H9 (cell line): ENCODE data around the gene MUC4. TPM values are rescaled to one million over a fixed set of nuclear protein-coding genes. Genes with fewer than 3 reads are reported as not detected.
A peak's percentile ranks its signal among the peaks of the same experiment; 100 is the strongest.

Experiments used
- DNase-seq: peaks from one replicate; pipeline ENCODE4 v3.0.0-alpha.2; 2017
- H2AFZ ChIP-seq: one replicate; pipeline ENCODE4 v1.6.1; 2013; ENCODE audit warnings: mild to moderate bottlenecking, low read length, control low read depth, moderate library complexity
- H2AK5ac ChIP-seq: 2 replicates; pipeline ENCODE4 v1.6.1; 2013; ENCODE audit warnings: low read length, control low read depth, mixed read lengths; ENCODE audit not compliant: insufficient read length
- H2BK120ac ChIP-seq: one replicate; pipeline ENCODE4 v1.6.1; 2013; ENCODE audit warnings: low read depth, mild to moderate bottlenecking, low read length, control low read depth, inconsistent platforms; ENCODE audit not compliant: poor library complexity, severe bottlenecking
- H2BK12ac ChIP-seq: 2 replicates; pipeline ENCODE4 v1.6.1; 2013; ENCODE audit warnings: low read length, control low read depth, mixed read lengths, low read depth; ENCODE audit not compliant: insufficient read length
- H2BK15ac ChIP-seq: 2 replicates; pipeline ENCODE4 v1.6.1; 2013; ENCODE audit warnings: low read depth, low read length, control low read depth
- H2BK20ac ChIP-seq: one replicate; pipeline ENCODE4 v1.6.1; 2013; ENCODE audit warnings: low read depth, mild to moderate bottlenecking, low read length, control low read depth, inconsistent platforms; ENCODE audit not compliant: poor library complexity, severe bottlenecking
- H2BK5ac ChIP-seq: 2 replicates; pipeline ENCODE4 v1.6.1; 2013; ENCODE audit warnings: low read length, control low read depth, mixed read lengths; ENCODE audit not compliant: insufficient read length
- H3K14ac ChIP-seq: 2 replicates; pipeline ENCODE4 v1.6.1; 2013; ENCODE audit warnings: low read length, control low read depth; ENCODE audit not compliant: insufficient read depth
- H3K18ac ChIP-seq: 2 replicates; pipeline ENCODE4 v1.6.1; 2013; ENCODE audit warnings: low read depth, mild to moderate bottlenecking, mixed read lengths, low read length, control low read depth; ENCODE audit not compliant: insufficient read length
- H3K23ac ChIP-seq: 2 replicates; pipeline ENCODE4 v1.6.1; 2013; ENCODE audit warnings: low read length, control low read depth, mixed read lengths, low read depth; ENCODE audit not compliant: insufficient read length
- H3K23me2 ChIP-seq: 2 replicates; pipeline ENCODE4 v1.6.1; 2013; ENCODE audit warnings: low read depth, mild to moderate bottlenecking, mixed read lengths, low read length, control low read depth; ENCODE audit not compliant: insufficient read length, poor library complexity, severe bottlenecking
- H3K27ac ChIP-seq: 2 replicates; pipeline ENCODE4 v1.5.1; 2013; ENCODE audit warnings: low read length, control low read depth, mixed read lengths, low read depth; ENCODE audit not compliant: insufficient read length
- H3K27me3 ChIP-seq: 2 replicates; pipeline ENCODE4 v1.6.1; 2013; ENCODE audit warnings: low read length, control low read depth, inconsistent platforms; ENCODE audit not compliant: insufficient read depth
- H3K4ac ChIP-seq: 2 replicates; pipeline ENCODE4 v1.6.1; 2013; ENCODE audit warnings: low read depth, mild to moderate bottlenecking, control low read depth, inconsistent platforms, low read length, moderate library complexity
- H3K4me1 ChIP-seq: 2 replicates; pipeline ENCODE4 v1.6.1; 2013; ENCODE audit warnings: low read length, control low read depth, inconsistent platforms; ENCODE audit not compliant: insufficient read depth
- H3K4me2 ChIP-seq: 2 replicates; pipeline ENCODE4 v1.6.1; 2013; ENCODE audit warnings: low read length, control low read depth, mixed read lengths; ENCODE audit not compliant: insufficient read length, insufficient read depth
- H3K56ac ChIP-seq: 2 replicates; pipeline ENCODE4 v1.6.1; 2013; ENCODE audit warnings: low read depth, mild to moderate bottlenecking, mixed read lengths, low read length, control low read depth; ENCODE audit not compliant: insufficient read length
- H3K79me1 ChIP-seq: 2 replicates; pipeline ENCODE4 v1.6.1; 2013; ENCODE audit warnings: low read depth, mild to moderate bottlenecking, moderate library complexity, low read length, control low read depth, inconsistent platforms; ENCODE audit not compliant: insufficient read depth, poor library complexity, severe bottlenecking
- H3K79me2 ChIP-seq: 2 replicates; pipeline ENCODE4 v1.6.1; 2013; ENCODE audit warnings: low read length, control low read depth, inconsistent platforms; ENCODE audit not compliant: insufficient read depth
- H3K9ac ChIP-seq: 2 replicates; pipeline ENCODE4 v1.6.1; 2013; ENCODE audit warnings: low read length, control low read depth, mixed read lengths; ENCODE audit not compliant: insufficient read length; ENCODE audit errors: extremely low read depth
- H3K9me3 ChIP-seq: one replicate; pipeline ENCODE4 v1.6.1; 2013; ENCODE audit warnings: low read depth, low read length, inconsistent platforms; ENCODE audit not compliant: control insufficient read depth
- H3T11ph ChIP-seq: one replicate; pipeline ENCODE4 v1.6.1; 2013; ENCODE audit warnings: mild to moderate bottlenecking, low read length, control low read depth, inconsistent platforms
- H4K20me1 ChIP-seq: one replicate; pipeline ENCODE4 v1.6.1; 2013; ENCODE audit not compliant: control insufficient read depth, insufficient read length, insufficient read depth
- H4K5ac ChIP-seq: 2 replicates; pipeline ENCODE4 v1.6.1; 2013; ENCODE audit warnings: low read depth, mild to moderate bottlenecking, mixed read lengths, low read length, control low read depth; ENCODE audit not compliant: insufficient read length
- H4K8ac ChIP-seq: replicated peaks from 2 replicates; pipeline ENCODE4 v1.6.1; 2013; ENCODE audit warnings: low read length, control low read depth, mixed read lengths, low read depth; ENCODE audit not compliant: insufficient read length
- H4K91ac ChIP-seq: 2 replicates; pipeline ENCODE4 v1.6.1; 2013; ENCODE audit warnings: low read depth, mild to moderate bottlenecking, moderate library complexity, mixed read lengths, low read length, control low read depth; ENCODE audit not compliant: insufficient read length
- H3K27ac Mint-ChIP-seq, 3 experiments: 2 replicates in 2 of 3; 3 replicates in 1 of 3; pipeline ENCODE4 v1.8.0; 2020 to 2021; ENCODE audit warnings: mixed read lengths in 3 of 3, mild to moderate bottlenecking in 1 of 3, moderate library complexity in 1 of 3
- H3K27me3 Mint-ChIP-seq: 2 replicates; pipeline ENCODE4 v1.8.0; 2021; ENCODE audit warnings: low read depth, mild to moderate bottlenecking, moderate library complexity, mixed read lengths
- H3K36me3 Mint-ChIP-seq, 3 experiments: 2 replicates in 2 of 3; 3 replicates in 1 of 3; pipeline ENCODE4 v1.8.0; 2020 to 2021; ENCODE audit warnings: low read depth in 3 of 3, mixed read lengths in 3 of 3; ENCODE audit not compliant: insufficient read depth in 1 of 3
- H3K4me1 Mint-ChIP-seq, 2 experiments: 2 replicates each; pipeline ENCODE4 v1.8.0; 2020; ENCODE audit warnings: mixed read lengths in 2 of 2
- H3K4me3 Mint-ChIP-seq, 2 experiments: 2 replicates in 1 of 2; 3 replicates in 1 of 2; pipeline ENCODE4 v1.8.0; 2020 to 2021; ENCODE audit warnings: mild to moderate bottlenecking in 2 of 2, mixed read lengths in 2 of 2, moderate library complexity in 1 of 2
- H3K9me3 Mint-ChIP-seq, 2 experiments: 2 replicates in 1 of 2; 3 replicates in 1 of 2; pipeline ENCODE4 v1.8.0; 2020; ENCODE audit warnings: mild to moderate bottlenecking in 2 of 2, mixed read lengths in 2 of 2, moderate library complexity in 1 of 2
- CTCF ChIP-seq: fragments of 200-600 bp; sonication (generic); conservative IDR thresholded peaks from 3 replicates; pipeline ENCODE4 v1.8.0; 2021; ENCODE audit warnings: antibody characterized with exemption, mild to moderate bottlenecking
- WGBS: extraction: QIAGEN DNeasy Blood & Tissue Kit; methylation state at CpG from one replicate; pipeline ENCODE4 v1.1.7; 2013; ENCODE audit warnings: missing lambda C conversion rate, low lambda C conversion rate, mixed read lengths; ENCODE audit not compliant: insufficient read length; ENCODE audit errors: extremely low coverage; 5-methylcytosine and 5-hydroxymethylcytosine counted together
- total RNA-seq: library from RNA; stranded (reverse); gene quantifications from 2 replicates; pipeline ENCODE4 v1.2.1, GENCODE V29; 2021

MUC4 gene
- total RNA-seq, 1 experiment from 2014 or later, result 1.2 TPM

- no peak overlapping the region for H3K4ac ChIP-seq
- Mint-ChIP-seq H3K9me3 (no peaks in the 10 kb centered on the region), H3K36me3 (peaks cover 0 to 10% (median 0%) of the 10 kb centered on the region in 3 experiments; a peak in 2 of 7 replicates), H3K4me3 (no peak overlapping the region), H3K4me1 (peaks cover 32 to 40% of the 10 kb centered on the region in 2 experiments), H3K27me3 (peaks cover 9% of the 10 kb centered on the region), H3K27ac (peak overlapping the region in 2 of 3 experiments; percentile 10 to 11; a peak in 4 of 7 replicates)
- H4K20me1 ChIP-seq, result peaks cover 3% of the 10 kb centered on the region
- no peak overlapping the region for H2BK15ac ChIP-seq
- H2AK5ac ChIP-seq, result no peak overlapping the region
- no peak overlapping the region for H4K8ac ChIP-seq
- no peak overlapping the region for H3K56ac ChIP-seq
- no peaks in the 10 kb centered on the region for H3K79me1 ChIP-seq
- H3K4me2 ChIP-seq, result no peak overlapping the region
- H3K27ac ChIP-seq, result no peak overlapping the region
- no peaks in the 10 kb centered on the region for H3K79me2 ChIP-seq
- H3K9me3 ChIP-seq, result no peaks in the 10 kb centered on the region
- no peak overlapping the region for H3K23ac ChIP-seq
- H2BK120ac ChIP-seq, result no peak overlapping the region
- no peak for DNase-seq
- no peak overlapping the region for H4K91ac ChIP-seq
- H4K5ac ChIP-seq, result no peak overlapping the region
- no peaks in the 10 kb centered on the region for H3K23me2 ChIP-seq
- H2BK12ac ChIP-seq, result no peak overlapping the region
- H2BK20ac ChIP-seq, result no peak overlapping the region
- no peak overlapping the region for H2AFZ ChIP-seq
- H3K9ac ChIP-seq, result no peak overlapping the region
- no peak overlapping the region for H3T11ph ChIP-seq
- H3K27me3 ChIP-seq, result no peaks in the 10 kb centered on the region
- H2BK5ac ChIP-seq, result no peak overlapping the region
- peaks cover 7% of the 10 kb centered on the region; the same call in 1 of the 2 replicates for H3K4me1 ChIP-seq
- no peak overlapping the region for H3K14ac ChIP-seq
- no CpG with 5 or more reads among the region's 35 CpGs for WGBS
- TF ChIP-seq CTCF, result no peak
- H3K18ac ChIP-seq, result no peak overlapping the region
Observed at GRCh38 chr3:195801251-195802183, 10.2 kb downstream of the MUC4 start.
